ENCODE results near the gene CDC6. TPM values are rescaled to one million over a fixed set of nuclear protein-coding genes. Genes with fewer than 3 reads are reported as not detected.

The CDC6 gene
- 3.7 TPM for total RNA-seq

- H3K4me1 ChIP-seq, result peaks cover 36% of the 10 kb centered on the region
- peak in 1 of 2 donors; percentile 99 for DNase-seq (ENCODE audit: extremely low spot score in 2 of 2)
- no peak for TF ChIP-seq POLR2A (IDR thresholded peaks at IDR 0.05)
- TF ChIP-seq POLR2AphosphoS5 (IDR thresholded peaks at IDR 0.05; ENCODE audit: insufficient read depth in 1 of 2, low read depth in 1 of 2), result peak; percentile 84 to 99
- TF ChIP-seq CTCF (IDR thresholded peaks at IDR 0.05), result no peak
- intact Hi-C loops (cut with DNase I), result loop anchor here (5.0 kb wide), 1 partner anchor 70 kb away; the partner anchor contains the start of gene WIPF2
- H3K27me3 ChIP-seq, result no peaks in the 10 kb centered on the region
- H3K9me3 ChIP-seq, result no peaks in the 10 kb centered on the region
- H3K4me3 ChIP-seq, result peak within 1 kb of the TSS; percentile 43 to 49
- H3K36me3 ChIP-seq, result no peaks in the 10 kb centered on the region
- peak within 1 kb of the TSS; percentile 52 for H3K27ac ChIP-seq
Measured at GRCh38 chr17:40287494-40288369, at the start of gene CDC6. CDC6 (plus strand) TSS chr17:40287879; CDS start chr17:40289421, 1,542 bp downstream.

GRCh38 chr17:40241252-40241834 lies 46.3 kb upstream of the CDC6 start:
- intact Hi-C loops (cut with DNase I), result no loop called here
- H3K4me3 ChIP-seq, result no peak overlapping the region
- DNase-seq (ENCODE audit: extremely low spot score in 2 of 2), result no peak
- no peaks in the 10 kb centered on the region for H3K9me3 ChIP-seq
- H3K27ac ChIP-seq, result no peak overlapping the region
- H3K36me3 ChIP-seq, result no peaks in the 10 kb centered on the region
- no peak for TF ChIP-seq CTCF (IDR thresholded peaks at IDR 0.05)
- no peak for TF ChIP-seq POLR2AphosphoS5 (IDR thresholded peaks at IDR 0.05; ENCODE audit: insufficient read depth in 1 of 2, low read depth in 1 of 2)
- no peak for TF ChIP-seq POLR2A (IDR thresholded peaks at IDR 0.05)
- peaks cover 32% of the 10 kb centered on the region for H3K4me1 ChIP-seq
- no peaks in the 10 kb centered on the region for H3K27me3 ChIP-seq

- H3K4me1 ChIP-seq, result peaks cover 34% of the 10 kb centered on the region
- H3K36me3 ChIP-seq, result no peaks in the 10 kb centered on the region
- TF ChIP-seq POLR2AphosphoS5 (IDR thresholded peaks at IDR 0.05; ENCODE audit: insufficient read depth in 1 of 2, low read depth in 1 of 2) (no peak), CTCF (IDR thresholded peaks at IDR 0.05) (no peak), POLR2A (IDR thresholded peaks at IDR 0.05) (no peak)
- DNase-seq (ENCODE audit: extremely low spot score in 2 of 2), result no peak
- no peaks in the 10 kb centered on the region for H3K9me3 ChIP-seq
- no peak overlapping the region for H3K4me3 ChIP-seq
- H3K27ac ChIP-seq, result no peak overlapping the region
- H3K27me3 ChIP-seq, result no peaks in the 10 kb centered on the region
- intact Hi-C loops (cut with DNase I), result no loop called here
Measured at GRCh38 chr17:40242774-40243173, 44.9 kb upstream of the CDC6 start.

GRCh38 chr17:40243761-40244160 lies 43.9 kb upstream of the CDC6 start:
- TF ChIP-seq CTCF (IDR thresholded peaks at IDR 0.05) (no peak), POLR2A (IDR thresholded peaks at IDR 0.05) (no peak)
- no peak overlapping the region for H3K27ac ChIP-seq
- no peak overlapping the region for H3K4me3 ChIP-seq
- H3K9me3 ChIP-seq, result no peaks in the 10 kb centered on the region
- no peaks in the 10 kb centered on the region for H3K36me3 ChIP-seq
- no peak for DNase-seq (ENCODE audit: extremely low spot score in 2 of 2)
- H3K27me3 ChIP-seq, result no peaks in the 10 kb centered on the region
- peaks cover 44% of the 10 kb centered on the region for H3K4me1 ChIP-seq
- intact Hi-C loops (cut with DNase I), result no loop called here

GRCh38 chr17:40244255-40244654 lies 43.4 kb upstream of the CDC6 start:
- Histone ChIP-seq H3K27ac (no peak overlapping the region), H3K4me3 (no peak overlapping the region), H3K9me3 (no peaks in the 10 kb centered on the region), H3K27me3 (no peaks in the 10 kb centered on the region), H3K36me3 (no peaks in the 10 kb centered on the region), H3K4me1 (peaks cover 49% of the 10 kb centered on the region)
- no peak for TF ChIP-seq POLR2AphosphoS5 (IDR thresholded peaks at IDR 0.05; ENCODE audit: insufficient read depth in 1 of 2, low read depth in 1 of 2)
- TF ChIP-seq POLR2A (IDR thresholded peaks at IDR 0.05), result no peak
- TF ChIP-seq CTCF (IDR thresholded peaks at IDR 0.05), result no peak
- intact Hi-C loops (cut with DNase I), result no loop called here
- no peak for DNase-seq (ENCODE audit: extremely low spot score in 2 of 2)
